Stimulated activated CD4-positive, alpha-beta T cell treated with anti-CD3 and anti-CD28 coated beads, Interleukin-12 subunit alpha, Interleukin-12 subunit beta, amount 100 ng/mL, for 48 hours (primary cell): ENCODE results near the gene PAXIP1.
"Not testable (repeated sequence)": the region's sequence is repeated elsewhere in the genome, so short reads cannot be mapped to it uniquely, and the experiment has no call there.

Experiments used
- DNase-seq, 3 donors: peaks; one replicate each; pipeline ENCODE4 v3.0.0-alpha.2; 2020; ENCODE audit warnings: low read depth in 2 of 3, low spot score in 1 of 3

PAXIP1 gene

GRCh38 chr7:154946166-154946565 lies 56.8 kb downstream of the PAXIP1 start:
- no peak for DNase-seq

- no peak for DNase-seq
Observed at GRCh38 chr7:154943906-154944305, 59.0 kb downstream of the PAXIP1 start.

- no peak for DNase-seq
Observed at GRCh38 chr7:154942691-154943090, 60.2 kb downstream of the PAXIP1 start.

- no peak for DNase-seq
Observed at GRCh38 chr7:154937837-154938236, 65.1 kb downstream of the PAXIP1 start.

- DNase-seq = not testable (repeated sequence)
Observed at GRCh38 chr7:154934353-154934952, 68.5 kb downstream of the PAXIP1 start.

GRCh38 chr7:154931906-154932305 lies 71.0 kb downstream of the PAXIP1 start:
- DNase-seq = no peak

GRCh38 chr7:154929006-154929726 lies 73.8 kb downstream of the PAXIP1 start:
- no peak for DNase-seq

- peak; percentile 16 to 50 (median 23) for DNase-seq
Observed at GRCh38 chr7:154928136-154929005, 74.6 kb downstream of the PAXIP1 start.

GRCh38 chr7:154927624-154928125 lies 75.2 kb downstream of the PAXIP1 start:
- peak; percentile 51 to 66 (median 62) for DNase-seq

GRCh38 chr7:154922472-154922871 lies 80.5 kb downstream of the PAXIP1 start:
- DNase-seq = not testable (repeated sequence)

- DNase-seq = no peak
Observed at GRCh38 chr7:154919344-154920225, 83.3 kb downstream of the PAXIP1 start.

GRCh38 chr7:154918741-154919140 lies 84.2 kb downstream of the PAXIP1 start:
- DNase-seq = no peak

- DNase-seq = no peak
Observed at GRCh38 chr7:154918266-154918665, 84.7 kb downstream of the PAXIP1 start.

GRCh38 chr7:154917808-154918160 lies 85.1 kb downstream of the PAXIP1 start:
- no peak for DNase-seq

GRCh38 chr7:154916856-154917807 lies 85.8 kb downstream of the PAXIP1 start:
- DNase-seq = no peak

- DNase-seq = no peak
Observed at GRCh38 chr7:154916381-154916780, 86.5 kb downstream of the PAXIP1 start.

GRCh38 chr7:154915600-154915999 lies 87.3 kb downstream of the PAXIP1 start:
- DNase-seq = no peak

GRCh38 chr7:154914996-154915380 lies 87.9 kb downstream of the PAXIP1 start:
- DNase-seq = no peak

GRCh38 chr7:154914308-154914995 lies 88.5 kb downstream of the PAXIP1 start:
- no peak for DNase-seq
